K562 (cell line): ENCODE measurements around the gene GALNT15.

Source experiments
- BHLHE40 ChIP-seq: IDR thresholded peaks from 2 replicates; pipeline ENCODE4 v1.6.1; 2011; ENCODE audit warnings: low read length, improper control_type of control experiment
- BRCA1 ChIP-seq, 2 experiments: fragments of 450-650 bp in 1 of 2; sonication (generic) in 1 of 2; formaldehyde crosslinking in 1 of 2; IDR thresholded peaks; 2 replicates each; pipeline versions ENCODE4 v1.5.0 to v1.6.1; 2017 to 2020; ENCODE audit warnings: mild to moderate bottlenecking in 1 of 2, missing genetic modification reagents in 1 of 2
- GABPA ChIP-seq: fragments of 200-800 bp; sonication (Bioruptor generic); conservative IDR thresholded peaks from 2 replicates; pipeline ENCODE4 v1.6.1; 2016; ENCODE audit warnings: low read depth, missing genetic modification characterization, missing compliant biosample characterization
- MAFF ChIP-seq: IDR thresholded peaks from 2 replicates; pipeline ENCODE4 v1.6.1; 2012; ENCODE audit warnings: low read length, improper control_type of control experiment
- NFIC ChIP-seq: fragments of 450-650 bp; IDR thresholded peaks from 2 replicates; pipeline ENCODE4 v1.6.1; 2017; ENCODE audit warnings: mild to moderate bottlenecking, inconsistent platforms
- NFRKB ChIP-seq: fragments of 450-650 bp; IDR thresholded peaks from 2 replicates; pipeline ENCODE4 v1.6.1; 2016; ENCODE audit warnings: low read depth
- XRCC3 ChIP-seq: fragments of 450-650 bp; IDR thresholded peaks from 2 replicates; pipeline ENCODE4 v1.6.1; 2017; ENCODE audit warnings: mild to moderate bottlenecking, moderate library complexity
- ZNF274 ChIP-seq: IDR thresholded peaks from 2 replicates; pipeline ENCODE4 v1.6.1; 2011; ENCODE audit warnings: low read depth, mild to moderate bottlenecking, low read length, moderate library complexity, borderline replicate concordance
- TF ChIP-seq, protein P1 (sequence below): sonication (generic); formaldehyde crosslinking; IDR thresholded peaks from 2 replicates; pipeline ENCODE4 v1.4.0; 2020; ENCODE audit warnings: mild to moderate bottlenecking, missing genetic modification reagents
- TF ChIP-seq, protein P2 (sequence below), 3 experiments: IDR thresholded peaks in 2 of 3; conservative IDR thresholded peaks in 1 of 3; 2 replicates each; pipeline ENCODE4 v1.5.1; 2011 to 2012; ENCODE audit warnings: low read length in 3 of 3, mild to moderate bottlenecking in 3 of 3, control low read depth in 2 of 3, improper control_type of control experiment in 1 of 3, inconsistent platforms in 1 of 3, low read depth in 1 of 3, mixed read lengths in 1 of 3, moderate library complexity in 1 of 3; ENCODE audit not compliant: insufficient read depth in 2 of 3

DNA sequence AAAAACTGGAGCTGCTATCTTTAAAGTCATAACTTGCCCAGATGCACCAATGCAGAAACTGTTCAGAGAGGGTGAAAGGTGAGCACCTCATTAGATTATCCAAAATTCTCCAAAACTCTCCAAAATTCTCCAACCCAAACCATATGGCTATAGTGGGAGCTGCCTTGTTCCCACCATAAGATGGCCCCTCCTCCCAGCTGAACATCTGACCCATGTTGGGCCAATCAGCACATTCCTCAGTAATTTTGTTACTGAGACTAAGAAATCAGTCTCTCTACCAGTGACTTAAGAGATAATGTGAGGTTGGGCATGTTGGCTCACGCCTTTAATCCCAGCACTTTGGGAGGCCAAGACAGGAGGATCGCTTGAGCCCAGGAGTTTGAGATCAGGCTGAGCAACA is 57.5 kb downstream of the GALNT15 start:
- no peak for TF ChIP-seq GABPA
- TF ChIP-seq MAFF, result no peak
- TF ChIP-seq ZNF274, result no peak
- no peak for TF ChIP-seq NFRKB
- no peak for TF ChIP-seq NFIC
- TF ChIP-seq, protein P1, sequence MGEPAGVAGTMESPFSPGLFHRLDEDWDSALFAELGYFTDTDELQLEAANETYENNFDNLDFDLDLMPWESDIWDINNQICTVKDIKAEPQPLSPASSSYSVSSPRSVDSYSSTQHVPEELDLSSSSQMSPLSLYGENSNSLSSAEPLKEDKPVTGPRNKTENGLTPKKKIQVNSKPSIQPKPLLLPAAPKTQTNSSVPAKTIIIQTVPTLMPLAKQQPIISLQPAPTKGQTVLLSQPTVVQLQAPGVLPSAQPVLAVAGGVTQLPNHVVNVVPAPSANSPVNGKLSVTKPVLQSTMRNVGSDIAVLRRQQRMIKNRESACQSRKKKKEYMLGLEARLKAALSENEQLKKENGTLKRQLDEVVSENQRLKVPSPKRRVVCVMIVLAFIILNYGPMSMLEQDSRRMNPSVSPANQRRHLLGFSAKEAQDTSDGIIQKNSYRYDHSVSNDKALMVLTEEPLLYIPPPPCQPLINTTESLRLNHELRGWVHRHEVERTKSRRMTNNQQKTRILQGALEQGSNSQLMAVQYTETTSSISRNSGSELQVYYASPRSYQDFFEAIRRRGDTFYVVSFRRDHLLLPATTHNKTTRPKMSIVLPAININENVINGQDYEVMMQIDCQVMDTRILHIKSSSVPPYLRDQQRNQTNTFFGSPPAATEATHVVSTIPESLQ, result no peak
- TF ChIP-seq XRCC3, result no peak
- no peak for TF ChIP-seq BHLHE40
- no peak for TF ChIP-seq BRCA1 (IDR thresholded peaks at IDR 0.05)
- no peak for TF ChIP-seq BRCA1 (CRISPR knock-in tag; IDR thresholded peaks at IDR 0.05)
- TF ChIP-seq, protein P2, sequence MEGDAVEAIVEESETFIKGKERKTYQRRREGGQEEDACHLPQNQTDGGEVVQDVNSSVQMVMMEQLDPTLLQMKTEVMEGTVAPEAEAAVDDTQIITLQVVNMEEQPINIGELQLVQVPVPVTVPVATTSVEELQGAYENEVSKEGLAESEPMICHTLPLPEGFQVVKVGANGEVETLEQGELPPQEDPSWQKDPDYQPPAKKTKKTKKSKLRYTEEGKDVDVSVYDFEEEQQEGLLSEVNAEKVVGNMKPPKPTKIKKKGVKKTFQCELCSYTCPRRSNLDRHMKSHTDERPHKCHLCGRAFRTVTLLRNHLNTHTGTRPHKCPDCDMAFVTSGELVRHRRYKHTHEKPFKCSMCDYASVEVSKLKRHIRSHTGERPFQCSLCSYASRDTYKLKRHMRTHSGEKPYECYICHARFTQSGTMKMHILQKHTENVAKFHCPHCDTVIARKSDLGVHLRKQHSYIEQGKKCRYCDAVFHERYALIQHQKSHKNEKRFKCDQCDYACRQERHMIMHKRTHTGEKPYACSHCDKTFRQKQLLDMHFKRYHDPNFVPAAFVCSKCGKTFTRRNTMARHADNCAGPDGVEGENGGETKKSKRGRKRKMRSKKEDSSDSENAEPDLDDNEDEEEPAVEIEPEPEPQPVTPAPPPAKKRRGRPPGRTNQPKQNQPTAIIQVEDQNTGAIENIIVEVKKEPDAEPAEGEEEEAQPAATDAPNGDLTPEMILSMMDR (IDR thresholded peaks at IDR 0.05 in 2 of 3, conservative IDR thresholded peaks at IDR 0.05 in 1 of 3; ENCODE audit: insufficient read depth in 2 of 3, low read depth in 1 of 3, low read length in 3 of 3), result no peak
